ENCODE measurements around the gene ZNF396. TPM values are rescaled to one million over a fixed set of nuclear protein-coding genes. Genes with fewer than 3 reads are reported as not detected.

ZNF396 gene
- total RNA-seq, result 1 to 10 TPM; 1.2 to 4.6 (median 1.5) TPM
- 1 to 10 TPM in 2 of 3 donors, under 1 TPM in 1; 0.85 to 1.2 (median 1.0) TPM for polyA plus RNA-seq
- long read RNA-seq, donor 1, result 0 reads
- long read RNA-seq, donor 2, partial matches to known transcripts, result 0 of 1 reads
- long read RNA-seq, donor 2, other reads (novel, unspliced or antisense), result 0 of 1 reads

GRCh38 chr18:35376742-35377695 is at the start of gene ZNF396:
ZNF396 (minus strand) TSS chr18:35377337; CDS start chr18:35374292, 3,045 bp downstream.
- peak; percentile 95 for DNase-seq
- Histone ChIP-seq H3K27me3 (replicated peaks in 1 of 7) (no peaks in the 10 kb centered on the region), H3K4me3 (peak within 1 kb of the TSS; percentile 75 to 98 (median 90)), H3K9me3 (peaks cover 0 to 2% (median 0%) of the 10 kb centered on the region in 8 donors), H3K27ac (peak within 1 kb of the TSS in 7 of 8 donors; percentile 10 to 91 (median 76)), H3K36me3 (no peaks in the 10 kb centered on the region), H3K4me1 (peaks cover 4 to 19% (median 13%) of the 10 kb centered on the region in 6 donors)
- TF ChIP-seq CTCF (IDR thresholded peaks at IDR 0.05 in 8 of 11, conservative IDR thresholded peaks at IDR 0.05 in 3 of 11) (no peak), POLR2AphosphoS5 (IDR thresholded peaks at IDR 0.05) (peak; percentile 48 to 81 (median 75)), POLR2A (IDR thresholded peaks at IDR 0.05) (no peak)
- intact Hi-C loops (cut with DNase I; ENCODE audit: low total_unique reads), result no loop called here
- WGBS, 5 donors, result 3 to 6% (median 4%) methylated on average over 40 to 78 of the region's 78 CpGs

- Histone ChIP-seq H3K27me3 (replicated peaks in 1 of 7) (no peaks in the 10 kb centered on the region), H3K27ac (no peak overlapping the region), H3K9me3 (no peaks in the 10 kb centered on the region), H3K4me3 (no peak overlapping the region), H3K36me3 (no peaks in the 10 kb centered on the region), H3K4me1 (no peaks in the 10 kb centered on the region)
- WGBS, 5 donors, result 79 to 93% (median 90%) methylated on average over 5 of the region's 5 CpGs
- TF ChIP-seq POLR2AphosphoS5 (IDR thresholded peaks at IDR 0.05) (no peak), CTCF (IDR thresholded peaks at IDR 0.05 in 8 of 11, conservative IDR thresholded peaks at IDR 0.05 in 3 of 11) (no peak), POLR2A (IDR thresholded peaks at IDR 0.05) (no peak)
- DNase-seq, result no peak
- intact Hi-C loops (cut with DNase I; ENCODE audit: low total_unique reads), result no loop called here
These were observed 49.6 kb upstream of the ZNF396 start for GRCh38 chr18:35426786-35427185.

GRCh38 chr18:35424356-35424755 is 47.2 kb upstream of the ZNF396 start:
- intact Hi-C loops (cut with DNase I; ENCODE audit: low total_unique reads), result no loop called here
- no peak overlapping the region for H3K4me3 ChIP-seq
- 86 to 97% (median 90%) methylated on average over 3 of the region's 3 CpGs for WGBS, 5 donors
- H3K27me3 ChIP-seq (replicated peaks in 1 of 7), result no peaks in the 10 kb centered on the region
- no peak for DNase-seq
- TF ChIP-seq CTCF (IDR thresholded peaks at IDR 0.05 in 8 of 11, conservative IDR thresholded peaks at IDR 0.05 in 3 of 11) (no peak), POLR2AphosphoS5 (IDR thresholded peaks at IDR 0.05) (no peak), POLR2A (IDR thresholded peaks at IDR 0.05) (no peak)
- H3K4me1 ChIP-seq, result no peaks in the 10 kb centered on the region
- peaks cover 0 to 5% (median 4%) of the 10 kb centered on the region in 8 donors for H3K9me3 ChIP-seq
- H3K36me3 ChIP-seq, result no peaks in the 10 kb centered on the region
- no peak overlapping the region for H3K27ac ChIP-seq

GRCh38 chr18:35422237-35422636 is 45.1 kb upstream of the ZNF396 start:
- no peak for TF ChIP-seq CTCF (IDR thresholded peaks at IDR 0.05 in 8 of 11, conservative IDR thresholded peaks at IDR 0.05 in 3 of 11)
- no peak for TF ChIP-seq POLR2AphosphoS5 (IDR thresholded peaks at IDR 0.05)
- TF ChIP-seq POLR2A (IDR thresholded peaks at IDR 0.05), result no peak
- intact Hi-C loops (cut with DNase I; ENCODE audit: low total_unique reads), result no loop called here
- DNase-seq, result no peak
- Histone ChIP-seq H3K4me1 (no peaks in the 10 kb centered on the region), H3K27ac (no peak overlapping the region), H3K4me3 (no peak overlapping the region), H3K9me3 (peaks cover 0 to 26% (median 24%) of the 10 kb centered on the region in 8 donors), H3K36me3 (no peaks in the 10 kb centered on the region), H3K27me3 (replicated peaks in 1 of 7) (no peaks in the 10 kb centered on the region)
- 75 to 86% (median 82%) methylated on average over 3 of the region's 3 CpGs for WGBS, 5 donors

All from spleen (tissue), 13 donors.